Mesendoderm (in vitro differentiated cells): ENCODE data around the gene ERH.

ENCODE experiments used
- DNase-seq: peaks from one replicate; pipeline ENCODE4 v3.0.0; 2013
- H2AK5ac ChIP-seq: 2 replicates; pipeline ENCODE4 v1.6.1; 2013; ENCODE audit warnings: low read length, inconsistent platforms
- H2BK120ac ChIP-seq: 2 replicates; pipeline ENCODE4 v1.6.1; 2013; ENCODE audit warnings: low read depth, mild to moderate bottlenecking, low read length, moderate library complexity, mixed read lengths
- H2BK15ac ChIP-seq: replicated peaks from 2 replicates; pipeline ENCODE4 v1.6.1; 2013; ENCODE audit warnings: low read depth, mild to moderate bottlenecking, moderate library complexity
- H2BK5ac ChIP-seq: 2 replicates; pipeline ENCODE4 v1.6.1; 2013; ENCODE audit warnings: low read length, inconsistent platforms
- H3K18ac ChIP-seq: 2 replicates; pipeline ENCODE4 v1.6.1; 2013; ENCODE audit warnings: mild to moderate bottlenecking, low read length, mixed read lengths
- H3K23ac ChIP-seq: one replicate; pipeline ENCODE4 v1.6.1; 2013; ENCODE audit warnings: low read length
- H3K27ac ChIP-seq: 2 replicates; pipeline ENCODE4 v1.5.1; 2013; ENCODE audit warnings: low read depth, mild to moderate bottlenecking, inconsistent platforms, low read length, moderate library complexity
- H3K27me3 ChIP-seq: 2 replicates; pipeline ENCODE4 v1.6.1; 2013; ENCODE audit warnings: low read length, control low read depth, mild to moderate bottlenecking, inconsistent platforms; ENCODE audit not compliant: insufficient read depth, poor library complexity
- H3K36me3 ChIP-seq: 2 replicates; pipeline ENCODE4 v1.6.1; 2013; ENCODE audit warnings: low read length, inconsistent platforms; ENCODE audit not compliant: control insufficient read depth, insufficient read depth
- H3K4ac ChIP-seq: one replicate; pipeline ENCODE4 v1.6.1; 2013; ENCODE audit warnings: low read depth, mild to moderate bottlenecking, low read length, moderate library complexity
- H3K4me1 ChIP-seq: 2 replicates; pipeline ENCODE4 v1.6.1; 2013; ENCODE audit warnings: low read depth, low read length, inconsistent platforms; ENCODE audit not compliant: control insufficient read depth
- H3K4me2 ChIP-seq: 2 replicates; pipeline ENCODE4 v1.6.1; 2013; ENCODE audit warnings: low read length
- H3K4me3 ChIP-seq: 2 replicates; pipeline ENCODE4 v1.5.1; 2013; ENCODE audit warnings: mild to moderate bottlenecking, low read length
- H3K56ac ChIP-seq: one replicate; pipeline ENCODE4 v1.6.1; 2013; ENCODE audit warnings: low read length
- H3K79me1 ChIP-seq: 2 replicates; pipeline ENCODE4 v1.6.1; 2013; ENCODE audit warnings: low read length, inconsistent platforms
- H3K79me2 ChIP-seq: 2 replicates; pipeline ENCODE4 v1.6.1; 2013; ENCODE audit warnings: mild to moderate bottlenecking, low read length; ENCODE audit not compliant: control insufficient read depth, insufficient read depth
- H3K9ac ChIP-seq: 2 replicates; pipeline ENCODE4 v1.6.1; 2013; ENCODE audit warnings: low read length, inconsistent platforms
- H4K5ac ChIP-seq: one replicate; pipeline ENCODE4 v1.6.1; 2013; ENCODE audit warnings: low read length
- H4K8ac ChIP-seq: one replicate; pipeline ENCODE4 v1.6.1; 2013; ENCODE audit warnings: low read depth, mild to moderate bottlenecking, control low read depth, low read length, moderate library complexity
- WGBS: extraction: QIAGEN DNeasy Blood & Tissue Kit; methylation state at CpG from one replicate; pipeline ENCODE4 v1.1.7; 2013; ENCODE audit warnings: low lambda C conversion rate, missing lambda C conversion rate; ENCODE audit not compliant: insufficient coverage; ENCODE audit errors: extremely low coverage; 5-methylcytosine and 5-hydroxymethylcytosine counted together

Gene ERH

DNA sequence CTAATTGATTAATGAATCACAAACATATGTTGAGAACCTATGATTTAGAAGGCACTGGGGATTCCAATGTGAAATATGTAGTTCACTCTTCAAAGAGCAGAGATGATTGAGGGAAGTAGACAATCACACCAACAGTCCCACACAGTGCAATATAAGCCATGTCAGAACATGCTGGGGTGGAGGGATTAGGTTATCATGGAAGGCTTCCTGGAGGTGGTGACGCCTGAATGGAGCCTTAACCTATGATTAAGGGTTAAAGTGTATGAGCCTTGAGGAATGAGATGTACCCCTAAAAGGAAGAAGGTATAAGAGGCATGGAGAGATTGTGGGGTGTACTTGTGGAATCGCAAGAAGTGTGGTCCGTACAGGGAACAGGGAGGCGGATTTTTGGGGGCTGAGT, 31.3 kb downstream of the ERH start:
- Histone ChIP-seq H3K56ac (no peak overlapping the region), H4K8ac (no peak overlapping the region), H4K5ac (no peak overlapping the region), H3K23ac (no peak overlapping the region), H3K4ac (no peak overlapping the region), H2BK5ac (no peak overlapping the region), H3K79me2 (no peaks in the 10 kb centered on the region), H3K36me3 (no peaks in the 10 kb centered on the region), H3K4me2 (no peak overlapping the region), H2AK5ac (no peak overlapping the region), H2BK120ac (no peak overlapping the region), H2BK15ac (no peak overlapping the region), H3K27me3 (no peaks in the 10 kb centered on the region), H3K4me3 (no peak overlapping the region), H3K4me1 (no peaks in the 10 kb centered on the region), H3K79me1 (no peaks in the 10 kb centered on the region), H3K9ac (no peak overlapping the region), H3K27ac (no peak overlapping the region), H3K18ac (no peak overlapping the region)
- DNase-seq, result no peak
- WGBS, result no CpG with 5 or more reads among the region's 4 CpGs

DNA sequence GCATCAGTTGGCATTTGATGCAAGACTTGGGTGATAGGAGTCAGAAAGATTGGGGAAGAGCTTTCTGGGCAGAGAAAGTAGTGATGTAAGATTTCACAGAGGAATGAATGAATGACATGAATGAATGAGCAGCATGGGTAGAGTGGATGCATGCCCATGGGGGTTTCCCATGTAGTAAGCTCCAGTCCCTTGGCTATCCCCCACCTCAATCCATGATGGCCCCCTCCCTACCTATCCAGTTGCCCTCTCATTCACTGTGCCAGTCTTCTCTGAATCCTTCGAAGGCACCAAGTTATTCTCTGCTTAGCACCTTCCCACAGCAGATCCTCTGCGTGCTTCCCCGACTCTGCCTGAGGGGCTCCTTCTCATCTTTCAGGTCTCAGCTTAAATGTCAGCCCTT, 32.0 kb downstream of the ERH start:
- Histone ChIP-seq H3K4me3 (no peak overlapping the region), H2BK5ac (no peak overlapping the region), H3K9ac (no peak overlapping the region), H3K4me2 (no peak overlapping the region), H2AK5ac (no peak overlapping the region), H3K4ac (no peak overlapping the region), H3K23ac (no peak overlapping the region), H4K8ac (no peak overlapping the region), H3K18ac (no peak overlapping the region), H2BK120ac (no peak overlapping the region), H3K27me3 (no peaks in the 10 kb centered on the region), H3K56ac (no peak overlapping the region), H3K27ac (no peak overlapping the region), H3K36me3 (no peaks in the 10 kb centered on the region), H3K79me1 (no peaks in the 10 kb centered on the region), H3K79me2 (no peaks in the 10 kb centered on the region), H4K5ac (no peak overlapping the region), H2BK15ac (no peak overlapping the region), H3K4me1 (no peaks in the 10 kb centered on the region)
- no CpG with 5 or more reads among the region's 3 CpGs for WGBS
- no peak for DNase-seq

DNA sequence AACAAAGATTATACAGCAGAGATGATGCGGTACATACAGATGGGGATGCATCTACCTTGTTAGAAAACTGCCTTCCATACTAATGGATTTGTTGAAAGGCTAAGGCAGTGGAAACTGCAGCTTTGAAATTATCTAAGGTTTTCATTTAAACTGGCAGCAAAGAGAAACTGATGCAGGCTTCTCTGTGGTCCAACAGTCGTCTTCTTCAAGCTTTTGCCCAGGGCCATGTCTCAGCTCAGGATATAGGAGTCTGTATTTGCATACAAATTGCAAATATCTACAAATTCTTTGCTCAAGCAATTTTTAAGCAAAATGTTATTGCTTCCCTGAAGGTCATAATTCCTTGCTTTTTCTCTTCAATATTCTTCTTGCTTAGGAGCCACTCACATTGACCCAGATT, 33.7 kb downstream of the ERH start:
- Histone ChIP-seq H3K79me1 (no peaks in the 10 kb centered on the region), H3K4me3 (no peak overlapping the region), H3K79me2 (no peaks in the 10 kb centered on the region), H2BK120ac (no peak overlapping the region), H2BK5ac (no peak overlapping the region), H3K36me3 (no peaks in the 10 kb centered on the region), H2BK15ac (no peak overlapping the region), H4K5ac (no peak overlapping the region), H3K23ac (no peak overlapping the region), H3K4me2 (no peak overlapping the region), H3K4ac (no peak overlapping the region), H3K18ac (no peak overlapping the region), H4K8ac (no peak overlapping the region), H2AK5ac (no peak overlapping the region), H3K27me3 (no peaks in the 10 kb centered on the region), H3K27ac (no peak overlapping the region), H3K56ac (no peak overlapping the region), H3K4me1 (no peaks in the 10 kb centered on the region), H3K9ac (no peak overlapping the region)
- no peak for DNase-seq
- no CpG with 5 or more reads among the region's 2 CpGs for WGBS

DNA sequence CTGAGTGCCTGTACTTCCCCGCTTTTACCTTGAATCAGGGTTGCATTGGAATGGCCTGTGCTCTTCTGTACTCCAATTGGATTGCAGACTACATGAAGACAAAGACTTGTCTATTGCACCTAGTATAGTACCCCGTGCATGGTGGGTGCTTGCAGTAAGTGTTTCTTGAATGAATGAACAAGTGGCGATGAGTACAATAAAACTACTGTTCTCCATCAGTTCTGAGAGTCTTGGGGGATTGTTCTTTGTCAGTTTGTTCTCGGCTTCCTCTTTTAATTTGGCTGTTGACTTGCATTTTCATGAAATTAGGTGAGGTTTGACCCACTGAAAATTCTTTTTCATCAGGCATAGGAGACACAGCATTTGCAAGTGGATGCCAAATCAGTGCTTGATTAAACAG, 34.1 kb downstream of the ERH start:
- Histone ChIP-seq H3K4me1 (no peaks in the 10 kb centered on the region), H3K4ac (no peak overlapping the region), H3K27ac (no peak overlapping the region), H2BK5ac (no peak overlapping the region), H3K56ac (no peak overlapping the region), H4K8ac (no peak overlapping the region), H2AK5ac (no peak overlapping the region), H3K18ac (no peak overlapping the region), H4K5ac (no peak overlapping the region), H3K23ac (no peak overlapping the region), H3K4me3 (no peak overlapping the region), H3K27me3 (no peaks in the 10 kb centered on the region), H2BK120ac (no peak overlapping the region), H3K36me3 (no peaks in the 10 kb centered on the region), H2BK15ac (no peak overlapping the region), H3K9ac (no peak overlapping the region), H3K79me1 (no peaks in the 10 kb centered on the region), H3K79me2 (no peaks in the 10 kb centered on the region), H3K4me2 (no peak overlapping the region)
- DNase-seq, result no peak
- WGBS, result no CpG with 5 or more reads among the region's 4 CpGs

DNA sequence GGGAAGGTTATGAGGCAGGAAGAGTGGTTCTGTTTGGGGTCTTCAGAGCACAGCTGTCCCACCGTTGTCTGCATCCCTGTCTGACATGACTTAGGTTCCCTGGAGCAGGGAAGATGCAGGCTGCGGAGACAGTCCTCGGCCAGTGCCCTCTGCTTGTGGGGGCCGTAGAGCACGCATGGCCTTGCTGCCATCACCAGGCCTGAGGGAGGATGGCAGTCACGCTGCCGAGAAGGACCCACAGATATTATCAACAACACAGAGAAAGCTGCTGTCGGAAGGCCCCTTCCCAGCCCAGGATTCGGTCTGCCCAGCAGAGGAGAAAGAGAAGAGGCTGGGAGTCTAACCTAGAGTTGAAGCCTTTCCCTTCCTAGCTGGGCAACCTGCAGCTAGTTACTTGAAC, 35.0 kb downstream of the ERH start:
- Histone ChIP-seq H3K56ac (no peak overlapping the region), H2BK120ac (no peak overlapping the region), H2BK15ac (no peak overlapping the region), H3K4ac (no peak overlapping the region), H4K8ac (no peak overlapping the region), H3K4me1 (no peaks in the 10 kb centered on the region), H3K27ac (no peak overlapping the region), H3K36me3 (no peaks in the 10 kb centered on the region), H3K79me1 (no peaks in the 10 kb centered on the region), H3K9ac (no peak overlapping the region), H3K4me3 (no peak overlapping the region), H3K18ac (no peak overlapping the region), H2BK5ac (no peak overlapping the region), H3K27me3 (no peaks in the 10 kb centered on the region), H3K79me2 (no peaks in the 10 kb centered on the region), H3K23ac (no peak overlapping the region), H4K5ac (no peak overlapping the region), H2AK5ac (no peak overlapping the region), H3K4me2 (no peak overlapping the region)
- WGBS, result no CpG with 5 or more reads among the region's 9 CpGs
- DNase-seq, result peak; percentile 70

DNA sequence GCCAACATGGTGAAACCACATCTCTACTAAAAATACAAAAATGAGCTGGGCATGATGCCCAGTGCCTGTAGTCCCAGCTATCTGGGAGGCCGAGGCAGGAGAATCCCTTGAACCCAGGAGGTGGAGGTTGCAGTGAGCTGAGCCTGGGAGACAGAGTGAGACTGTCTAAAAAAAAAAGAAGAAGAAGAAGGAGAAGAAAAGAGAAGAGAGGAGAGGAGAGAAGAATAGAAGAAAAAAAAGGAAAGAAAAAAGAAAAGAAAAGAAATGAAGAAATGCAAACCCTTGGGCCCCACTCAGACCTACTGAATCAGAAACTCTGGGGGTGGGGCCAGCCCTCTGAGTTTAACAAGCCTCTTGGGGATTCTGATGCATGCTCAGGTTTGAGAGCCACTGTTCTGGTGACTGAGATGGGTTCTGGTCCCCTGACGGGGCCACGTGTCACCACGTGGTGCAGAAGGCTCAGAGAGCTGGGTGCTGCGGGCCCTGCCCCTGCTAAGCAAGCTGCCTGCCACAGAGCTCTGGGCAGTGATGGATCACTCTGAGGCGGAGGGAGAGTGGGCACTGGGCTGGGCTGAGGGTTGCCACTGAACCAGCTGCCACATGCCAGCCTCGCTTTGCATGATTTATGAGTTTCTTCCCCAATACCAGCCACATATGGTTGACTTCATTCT, 37.5 kb downstream of the ERH start:
- no peaks in the 10 kb centered on the region for H3K36me3 ChIP-seq
- H3K27ac ChIP-seq, result no peak overlapping the region
- H4K5ac ChIP-seq, result no peak overlapping the region
- H3K4me3 ChIP-seq, result no peak overlapping the region
- no peak overlapping the region for H3K9ac ChIP-seq
- no peak overlapping the region for H3K4ac ChIP-seq
- H2BK5ac ChIP-seq, result no peak overlapping the region
- H3K56ac ChIP-seq, result no peak overlapping the region
- no peaks in the 10 kb centered on the region for H3K4me1 ChIP-seq
- WGBS, result no CpG with 5 or more reads among the region's 7 CpGs
- H4K8ac ChIP-seq, result no peak overlapping the region
- H3K79me1 ChIP-seq, result no peaks in the 10 kb centered on the region
- no peak overlapping the region for H3K18ac ChIP-seq
- H3K27me3 ChIP-seq, result no peaks in the 10 kb centered on the region
- H3K4me2 ChIP-seq, result no peak overlapping the region
- H2BK15ac ChIP-seq, result no peak overlapping the region
- H3K23ac ChIP-seq, result no peak overlapping the region
- H3K79me2 ChIP-seq, result no peaks in the 10 kb centered on the region
- no peak for DNase-seq
- no peak overlapping the region for H2BK120ac ChIP-seq
- no peak overlapping the region for H2AK5ac ChIP-seq
